ENCODE measurements around the gene CCDC87.
"Not testable (repeated sequence)": the region's sequence is repeated elsewhere in the genome, so short reads cannot be mapped to it uniquely, and the experiment has no call there.

CCDC87 gene

DNA sequence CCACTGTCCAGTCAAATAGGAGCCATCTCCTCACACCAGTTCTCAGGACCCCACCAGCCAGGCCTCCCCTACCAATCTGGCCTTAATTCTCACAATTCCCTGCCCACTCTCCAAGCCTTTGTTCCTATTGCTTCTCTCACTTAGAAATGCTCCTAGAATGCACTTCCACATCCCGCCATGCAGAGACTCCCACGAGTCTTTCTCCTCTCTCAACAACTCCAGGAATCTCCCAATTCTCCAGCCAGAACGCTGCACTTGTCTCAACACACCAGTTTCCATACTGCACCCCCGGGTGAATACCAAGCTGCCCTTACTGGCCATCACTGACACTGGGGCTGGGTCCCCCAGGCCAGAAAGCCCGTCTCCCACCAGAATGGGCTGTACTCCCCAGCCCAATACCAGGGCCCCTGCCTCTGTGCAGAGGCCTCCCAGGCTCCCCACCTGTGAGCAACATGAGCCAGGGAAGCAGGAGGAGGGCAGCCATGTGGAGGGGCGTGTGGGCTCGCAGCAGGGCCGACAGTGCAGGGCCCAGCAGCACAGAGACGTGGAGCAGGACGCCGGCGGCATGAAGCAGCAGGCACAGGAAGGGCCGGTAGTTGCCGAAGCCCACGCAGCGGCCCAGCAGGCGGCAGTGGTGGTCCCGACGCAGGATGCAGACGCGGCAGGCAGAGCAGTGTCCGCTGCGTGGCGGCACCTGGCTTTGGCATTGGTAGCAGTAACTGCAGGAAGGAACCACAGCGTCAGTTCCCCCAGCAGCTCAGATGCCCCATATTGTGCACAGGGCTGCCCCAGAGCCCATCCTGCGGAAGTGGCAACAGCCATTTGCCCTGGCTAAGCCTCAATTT lies 49.4 kb downstream of the CCDC87 start:
- H3K27ac ChIP-seq (ENCODE audit: low read depth, low read length): peak overlapping the region; percentile 67
- H3K9me3 ChIP-seq (ENCODE audit: insufficient read depth, low read length): no peaks in the 10 kb centered on the region
- no peaks in the 10 kb centered on the region for H4K20me1 ChIP-seq (ENCODE audit: low read depth, low read length)
- peak overlapping the region; percentile 58 for H2AFZ ChIP-seq (ENCODE audit: low read depth, low read length, severe bottlenecking)
- H3K4me2 ChIP-seq (ENCODE audit: low read depth, low read length, poor library complexity, severe bottlenecking): peak overlapping the region; percentile 96
- no peaks in the 10 kb centered on the region for H3K27me3 ChIP-seq (ENCODE audit: low read length)
- no peaks in the 10 kb centered on the region for H3K36me3 ChIP-seq (ENCODE audit: low read length)
- H3F3A ChIP-seq (ENCODE audit: insufficient read depth): peaks cover 16% of the 10 kb centered on the region
- H3K9ac ChIP-seq (ENCODE audit: low read length): peak overlapping the region; percentile 34; the same call in 1 of the 2 replicates
- no peak overlapping the region for H3K4me3 ChIP-seq (ENCODE audit: insufficient read depth, low read length, poor library complexity, severe bottlenecking)
- no peaks in the 10 kb centered on the region for H3K79me2 ChIP-seq (ENCODE audit: insufficient read depth, low read length)
- TF ChIP-seq EZH2phosphoT487 (conservative IDR thresholded peaks at IDR 0.05; ENCODE audit: low read length) (no peak), CTCF (IDR thresholded peaks at IDR 0.05; ENCODE audit: insufficient read depth, low read length, poor library complexity, severe bottlenecking) (peak; percentile 49)
- H3K9me2 ChIP-seq (replicated peaks; ENCODE audit: insufficient read depth, low read length): no peaks in the 10 kb centered on the region

DNA sequence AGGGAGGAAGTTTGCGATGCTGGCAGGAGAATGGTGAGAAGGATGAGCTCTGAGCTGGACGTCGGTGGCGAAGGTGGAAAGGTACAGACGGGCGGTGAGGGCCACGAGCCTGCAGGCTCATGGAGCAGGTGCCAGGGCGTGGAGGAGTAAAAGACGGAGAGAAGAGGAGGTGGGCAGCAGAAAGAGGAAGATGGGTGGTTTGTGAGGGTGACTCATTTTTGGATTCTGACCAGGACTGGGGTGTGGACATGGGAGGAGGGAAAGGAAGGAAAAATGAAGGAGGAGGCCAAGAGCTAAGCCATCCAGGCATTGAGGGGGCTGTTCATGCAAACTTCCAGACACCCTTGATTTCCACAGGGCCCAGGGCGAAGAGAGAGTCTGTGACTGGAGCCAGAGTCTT lies 50.5 kb downstream of the CCDC87 start:
- H2AFZ ChIP-seq (ENCODE audit: low read depth, low read length, severe bottlenecking): no peak overlapping the region
- H3K4me3 ChIP-seq (ENCODE audit: insufficient read depth, low read length, poor library complexity, severe bottlenecking): no peak overlapping the region
- H3K79me2 ChIP-seq (ENCODE audit: insufficient read depth, low read length): no peaks in the 10 kb centered on the region
- H3K4me2 ChIP-seq (ENCODE audit: low read depth, low read length, poor library complexity, severe bottlenecking): no peak overlapping the region
- H3K27ac ChIP-seq (ENCODE audit: low read depth, low read length): no peak overlapping the region
- peaks cover 16% of the 10 kb centered on the region for H3F3A ChIP-seq (ENCODE audit: insufficient read depth)
- no peaks in the 10 kb centered on the region for H3K27me3 ChIP-seq (ENCODE audit: low read length)
- no peak overlapping the region for H3K9ac ChIP-seq (ENCODE audit: low read length)
- no peaks in the 10 kb centered on the region for H4K20me1 ChIP-seq (ENCODE audit: low read depth, low read length)
- H3K9me2 ChIP-seq (replicated peaks; ENCODE audit: insufficient read depth, low read length): no peaks in the 10 kb centered on the region
- no peak for TF ChIP-seq EZH2phosphoT487 (conservative IDR thresholded peaks at IDR 0.05; ENCODE audit: low read length)
- no peak for TF ChIP-seq CTCF (IDR thresholded peaks at IDR 0.05; ENCODE audit: insufficient read depth, low read length, poor library complexity, severe bottlenecking)
- H3K9me3 ChIP-seq (ENCODE audit: insufficient read depth, low read length): no peaks in the 10 kb centered on the region
- H3K36me3 ChIP-seq (ENCODE audit: low read length): no peaks in the 10 kb centered on the region

GRCh38 chr11:66541892-66542291 lies 51.0 kb downstream of the CCDC87 start:
- no peaks in the 10 kb centered on the region for H3K36me3 ChIP-seq (ENCODE audit: low read length)
- no peaks in the 10 kb centered on the region for H3K9me2 ChIP-seq (replicated peaks; ENCODE audit: insufficient read depth, low read length)
- H3K9me3 ChIP-seq (ENCODE audit: insufficient read depth, low read length): no peaks in the 10 kb centered on the region
- TF ChIP-seq EZH2phosphoT487 (conservative IDR thresholded peaks at IDR 0.05; ENCODE audit: low read length) (no peak), CTCF (IDR thresholded peaks at IDR 0.05; ENCODE audit: insufficient read depth, low read length, poor library complexity, severe bottlenecking) (no peak)
- no peak overlapping the region for H3K4me2 ChIP-seq (ENCODE audit: low read depth, low read length, poor library complexity, severe bottlenecking)
- no peak overlapping the region for H3K9ac ChIP-seq (ENCODE audit: low read length)
- H3K27me3 ChIP-seq (ENCODE audit: low read length): no peaks in the 10 kb centered on the region
- H3K27ac ChIP-seq (ENCODE audit: low read depth, low read length): no peak overlapping the region
- H2AFZ ChIP-seq (ENCODE audit: low read depth, low read length, severe bottlenecking): no peak overlapping the region
- H4K20me1 ChIP-seq (ENCODE audit: low read depth, low read length): no peaks in the 10 kb centered on the region
- H3K79me2 ChIP-seq (ENCODE audit: insufficient read depth, low read length): no peaks in the 10 kb centered on the region
- H3K4me3 ChIP-seq (ENCODE audit: insufficient read depth, low read length, poor library complexity, severe bottlenecking): no peak overlapping the region
- H3F3A ChIP-seq (ENCODE audit: insufficient read depth): peaks cover 16% of the 10 kb centered on the region

- not testable (repeated sequence) for H3K4me3 ChIP-seq (ENCODE audit: insufficient read depth, low read length, poor library complexity, severe bottlenecking); H3K27me3 ChIP-seq (ENCODE audit: low read length); H3K79me2 ChIP-seq (ENCODE audit: insufficient read depth, low read length); H3K9ac ChIP-seq (ENCODE audit: low read length); H2AFZ ChIP-seq (ENCODE audit: low read depth, low read length, severe bottlenecking); H3K27ac ChIP-seq (ENCODE audit: low read depth, low read length); H3K36me3 ChIP-seq (ENCODE audit: low read length); H3K9me2 ChIP-seq (replicated peaks; ENCODE audit: insufficient read depth, low read length); H4K20me1 ChIP-seq (ENCODE audit: low read depth, low read length); H3K4me2 ChIP-seq (ENCODE audit: low read depth, low read length, poor library complexity, severe bottlenecking); H3K9me3 ChIP-seq (ENCODE audit: insufficient read depth, low read length)
- peaks cover 16% of the 10 kb centered on the region for H3F3A ChIP-seq (ENCODE audit: insufficient read depth)
Measured at GRCh38 chr11:66540598-66540997, 52.3 kb downstream of the CCDC87 start.
